Testis (tissue), 2 donors: Measurements from ENCODE around the gene FBXO48.

Experiments used
- CTCF ChIP-seq, 3 experiments: fragments of 450-650 bp in 2 of 3; fragments of 200-600 bp in 1 of 3; sonication (generic) in 1 of 3; IDR thresholded peaks; one replicate each; pipeline ENCODE4 v1.5.1; 2016 to 2019; ENCODE audit warnings: antibody characterized with exemption in 3 of 3, mild to moderate bottlenecking in 2 of 3, moderate library complexity in 1 of 3
- POLR2A ChIP-seq: fragments of 450-650 bp; IDR thresholded peaks from one replicate; pipeline ENCODE4 v1.6.1; 2017; ENCODE audit warnings: antibody characterized with exemption, mild to moderate bottlenecking, moderate library complexity

- TF ChIP-seq POLR2A (no peak), CTCF (IDR thresholded peaks at IDR 0.05) (no peak)
These were observed 47.3 kb upstream of the FBXO48 start for GRCh38 chr2:68514316-68514929.
